HepG2 (cell line): ENCODE results near the gene EXOC3L4. TPM values are rescaled to one million over a fixed set of nuclear protein-coding genes. Genes with fewer than 3 reads are reported as not detected.

Experiments used
- ATAC-seq: fragments of 200-7000 bp; cut with Tn5 transposase; 3 replicates; pipeline ENCODE4 v1.9.1; 2020; ENCODE audit warnings: mild to moderate bottlenecking, moderate library complexity
- BruUV-seq: library from RNA; stranded (reverse); fragments of 400-500 nt; replicated peaks from 2 replicates; lab custom pipeline; 2021; lab: Mats Ljungman, UMichigan
- CTCF ChIA-PET: fragments of 300-600 bp; formaldehyde crosslinking; extraction: SDS; loops from one replicate; lab custom pipeline; 2021; ENCODE audit warnings: low total read pairs, inconsistent platforms, low intra/inter-chr PET ratio; lab: Yijun Ruan, JAX
- POLR2A ChIA-PET: fragments of 350-600 bp; sonication (Branson Sonifier 250); formaldehyde crosslinking; loops from one replicate; lab custom pipeline; 2020; ENCODE audit warnings: antibody characterized with exemption, inconsistent platforms; lab: Yijun Ruan, JAX
- DNase-seq: peaks from one replicate; pipeline ENCODE4 v3.0.0-alpha.2; 2015; ENCODE audit warnings: low spot score
- FAIRE-seq: peaks from 3 replicates; lab custom pipeline; 2011; peaks lifted over from hg19 to GRCh38; lab: Jason Lieb, UNC
- H2AFZ ChIP-seq: one replicate; pipeline ENCODE4 v1.6.1; 2011; ENCODE audit warnings: low read length, inconsistent platforms
- H3K27ac ChIP-seq: fragments of 300-600 bp; 3 replicates; pipeline ENCODE4 v1.8.0; 2011; ENCODE audit warnings: mixed run types, mild to moderate bottlenecking, mixed read lengths, low read length, inconsistent platforms; ENCODE audit not compliant: insufficient read depth; ENCODE audit errors: extremely low read length
- H3K27me3 ChIP-seq, 2 experiments: fragments of 200-600 bp in 1 of 2; 2 replicates in 1 of 2; 3 replicates in 1 of 2; pipeline versions ENCODE4 v1.6.0 to v1.8.0; 2011; ENCODE audit warnings: low read length in 2 of 2, mild to moderate bottlenecking in 2 of 2, moderate library complexity in 2 of 2, inconsistent platforms in 1 of 2; ENCODE audit not compliant: insufficient read depth in 2 of 2, control insufficient read depth in 1 of 2
- H3K36me3 ChIP-seq, 2 experiments: fragments of 200-600 bp in 1 of 2; replicated peaks in 1 of 2; 2 replicates in 1 of 2; 3 replicates in 1 of 2; pipeline versions ENCODE4 v1.5.1 to v1.8.0; 2011; ENCODE audit warnings: low read length in 2 of 2, inconsistent platforms in 1 of 2; ENCODE audit not compliant: insufficient read depth in 2 of 2, control insufficient read depth in 1 of 2
- H3K4me1 ChIP-seq: 2 replicates; pipeline ENCODE4 v1.5.1; 2012; ENCODE audit warnings: low read length, inconsistent platforms; ENCODE audit not compliant: insufficient read depth
- H3K4me2 ChIP-seq: 2 replicates; pipeline ENCODE4 v1.6.0; 2011; ENCODE audit warnings: low read depth, low read length, inconsistent platforms
- H3K4me3 ChIP-seq, 3 experiments: fragments of 200-600 bp in 1 of 3; sonication (generic), shearing (Covaris generic) in 1 of 3; replicated peaks in 1 of 3; 2 replicates each; pipeline ENCODE4 v1.5.1; 2011 to 2016; ENCODE audit warnings: low read length in 3 of 3, inconsistent platforms in 2 of 3, low read depth in 2 of 3, mild to moderate bottlenecking in 2 of 3, control low read depth in 1 of 3, mixed read lengths in 1 of 3; ENCODE audit not compliant: insufficient read depth in 1 of 3
- H3K79me2 ChIP-seq: one replicate; pipeline ENCODE4 v1.6.1; 2011; ENCODE audit warnings: low read length, inconsistent platforms; ENCODE audit not compliant: insufficient read depth
- H3K9ac ChIP-seq: 2 replicates; pipeline ENCODE4 v1.6.0; 2011; ENCODE audit warnings: mild to moderate bottlenecking, low read depth, low read length, inconsistent platforms; ENCODE audit not compliant: insufficient read depth
- H3K9me3 ChIP-seq: 2 replicates; pipeline ENCODE4 v1.5.1; 2012; ENCODE audit warnings: mild to moderate bottlenecking, low read length
- H4K20me1 ChIP-seq: 2 replicates; pipeline ENCODE4 v1.6.0; 2011; ENCODE audit warnings: inconsistent platforms, mild to moderate bottlenecking, low read length, moderate library complexity; ENCODE audit not compliant: insufficient read depth
- ELK4 ChIP-seq: sonication (generic); formaldehyde crosslinking; IDR thresholded peaks from 2 replicates; pipeline ENCODE4 v1.9.0; 2021; ENCODE audit warnings: missing genetic modification reagents, borderline replicate concordance
- POLR2G ChIP-seq: fragments of 200-400 bp; formaldehyde crosslinking; IDR thresholded peaks from 2 replicates; pipeline ENCODE4 v1.6.1; 2018; ENCODE audit warnings: mild to moderate bottlenecking, low read depth, low read length, moderate library complexity
- SALL1 ChIP-seq: sonication (generic); formaldehyde crosslinking; IDR thresholded peaks from 2 replicates; pipeline ENCODE4 v1.8.0; 2022; ENCODE audit warnings: mild to moderate bottlenecking, missing genetic modification reagents
- SP4 ChIP-seq: sonication (generic); formaldehyde crosslinking; IDR thresholded peaks from 2 replicates; pipeline ENCODE4 v1.8.1; 2023; ENCODE audit warnings: mild to moderate bottlenecking, missing genetic modification reagents
- ZC3H13 ChIP-seq: sonication (generic); formaldehyde crosslinking; IDR thresholded peaks from 2 replicates; pipeline ENCODE4 v1.8.1; 2023; ENCODE audit warnings: mild to moderate bottlenecking, missing genetic modification reagents, moderate library complexity
- ZMYM4 ChIP-seq: sonication (generic); formaldehyde crosslinking; IDR thresholded peaks from 2 replicates; pipeline ENCODE4 v1.8.1; 2023; ENCODE audit warnings: mild to moderate bottlenecking, missing genetic modification reagents
- ZNF121 ChIP-seq: sonication (generic); formaldehyde crosslinking; IDR thresholded peaks from 2 replicates; pipeline ENCODE4 v1.5.0; 2020; ENCODE audit warnings: mild to moderate bottlenecking, missing genetic modification reagents
- ZNF501 ChIP-seq: sonication (generic); formaldehyde crosslinking; IDR thresholded peaks from 2 replicates; pipeline ENCODE4 v1.5.1; 2020; ENCODE audit warnings: mild to moderate bottlenecking, moderate library complexity, missing genetic modification reagents
- ZNF768 ChIP-seq: sonication (generic); formaldehyde crosslinking; IDR thresholded peaks from 2 replicates; pipeline ENCODE4 v1.4.0; 2020; ENCODE audit warnings: missing genetic modification reagents
- WGBS: methylation state at CpG from one replicate; pipeline ENCODE4 v1.1.6; 2017; ENCODE audit warnings: low lambda C conversion rate; 5-methylcytosine and 5-hydroxymethylcytosine counted together
- in situ Hi-C: cut with HindIII; loops from 2 replicates; pipeline ENCODE4 v1.10.0; 2017; ENCODE audit warnings: low pct_unique_long_range_greater_than_20kb; ENCODE audit not compliant: extremely low pct_ligation_motif_present
- intact Hi-C: fragments of 100-400 bp; cut with micrococcal nuclease; formaldehyde crosslinking; loops from one replicate; pipeline ENCODE4 v1.10.0; 2022; ENCODE audit not compliant: unreplicated experiment
- polyA plus RNA-seq, 8 experiments: library from polyadenylated mRNA; depleted of rRNA in 3 of 8; stranded (reverse) in 7 of 8; unstranded in 1 of 8; fragments of >200 nt; fragmentation: Illumina TruSeq in 4 of 8; extraction: Trizol in 4 of 8; gene quantifications; 2 replicates each; pipeline versions ENCODE4 v1.2.1 to v1.2.3, GENCODE V29; 2011 to 2016; ENCODE audit warnings: low read depth in 4 of 8, missing spikeins in 1 of 8, mixed read lengths in 1 of 8; ENCODE audit not compliant: insufficient read depth in 1 of 8
- total RNA-seq, 5 experiments: library from RNA; depleted of rRNA; stranded (reverse); fragments of >200 nt; fragmentation: Illumina TruSeq; extraction: Trizol; gene quantifications; 2 replicates each; pipeline ENCODE4 v1.2.3, GENCODE V29; 2016; ENCODE audit warnings: low read depth in 1 of 5
- TF ChIP-seq, protein P1 (sequence below): sonication (generic); formaldehyde crosslinking; IDR thresholded peaks from 2 replicates; pipeline ENCODE4 v1.5.1; 2020; ENCODE audit warnings: missing genetic modification reagents, mild to moderate bottlenecking, borderline replicate concordance
- TF ChIP-seq, protein P2 (sequence below): sonication (generic); formaldehyde crosslinking; IDR thresholded peaks from 2 replicates; pipeline ENCODE4 v1.9.0; 2022; ENCODE audit warnings: missing genetic modification reagents, mild to moderate bottlenecking, borderline replicate concordance
- TF ChIP-seq, protein P3 (sequence below): sonication (generic); formaldehyde crosslinking; IDR thresholded peaks from 2 replicates; pipeline ENCODE4 v1.5.1; 2020; ENCODE audit warnings: mild to moderate bottlenecking, missing genetic modification reagents, moderate library complexity

EXOC3L4 gene
- total and polyA plus RNA-seq, 2 of the 13 experiments (the other 11 are each of a cell fraction or from before 2014, with no cell fraction given): 11.8 to 27.0 TPM

DNA sequence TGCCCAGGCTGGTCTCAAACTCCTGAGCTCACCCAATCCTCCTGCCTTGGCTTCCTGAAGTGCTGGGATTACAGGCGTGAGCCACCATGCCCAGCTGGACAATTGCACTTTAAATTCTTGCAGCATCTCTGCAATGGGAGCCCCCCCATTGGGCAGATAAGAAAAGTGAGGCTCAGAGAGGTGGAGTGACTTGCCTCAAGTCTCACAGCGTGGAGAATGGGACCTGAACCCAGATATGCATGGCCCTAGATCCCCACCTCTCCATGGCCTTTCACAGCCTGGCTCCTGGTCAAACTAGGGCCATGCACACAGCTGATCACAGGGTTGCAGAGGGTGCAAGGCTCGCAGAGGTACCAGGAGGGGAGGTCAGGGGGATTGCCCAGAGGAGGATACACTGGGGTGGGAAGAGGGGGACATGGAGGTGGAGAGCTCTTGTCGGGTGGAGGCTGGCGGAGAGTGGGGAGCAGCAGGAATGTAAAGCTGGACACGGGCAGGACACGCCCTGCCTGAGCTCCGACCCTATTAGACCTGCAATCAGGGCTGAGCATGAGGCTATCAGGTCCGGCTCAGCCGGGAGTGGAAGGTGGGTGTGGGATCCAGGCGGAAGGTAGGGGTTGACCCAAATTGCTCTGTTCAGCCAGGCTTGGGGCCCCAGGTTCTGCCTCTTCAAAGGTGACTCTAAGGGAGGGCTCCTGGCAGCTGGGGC, 6.9 kb downstream of the EXOC3L4 start:
- Histone ChIP-seq H3K27me3 (no peaks in the 10 kb centered on the region), H3K9me3 (no peaks in the 10 kb centered on the region), H3K27ac (peak overlapping the region; percentile 99), H4K20me1 (peaks cover 15% of the 10 kb centered on the region), H2AFZ (no peak overlapping the region), H3K9ac (peak overlapping the region; percentile 87; the same call in 1 of the 2 replicates), H3K4me1 (peaks cover 87% of the 10 kb centered on the region), H3K4me3 (peak overlapping the region; percentile 35 to 73 (median 65); a peak in 5 of 6 replicates), H3K79me2 (peaks cover 19% of the 10 kb centered on the region), H3K4me2 (peak overlapping the region; percentile 99), H3K36me3 (peaks cover 0 to 4% of the 10 kb centered on the region in 2 experiments; a peak in 2 of 5 replicates)
- FAIRE-seq (no peak), DNase-seq (no peak), ATAC-seq (no peak)
- CTCF ChIA-PET: no interaction called here
- POLR2A ChIA-PET: interaction anchor here (1.5 to 3.9 kb wide), 5 partner anchors 9 to 232 kb away, joined by 7 to 55 read pairs (median 23); partner anchors contain the start of gene EIF5
- WGBS: 47% methylated on average over 9 of the region's 11 CpGs
- no TSS peak for BruUV-seq
- intact Hi-C loops (loop anchor here (5.0 kb wide), 1 partner anchor 86 kb away; no protein-coding TSS in a partner anchor), in situ Hi-C loops (no loop called here)
- TF ChIP-seq ZC3H13 (no peak), ELK4 (no peak), ZMYM4 (CRISPR knock-in tag) (0 out of 2 replicates have a peak, but pooled peaks have one; percentile 15), ZNF768 (peak; percentile 91), POLR2G (0 out of 2 replicates have a peak, but pooled peaks have one; percentile 37), ZNF121 (peak; percentile 70; the same call in 1 of the 2 replicates), SALL1 (CRISPR knock-in tag) (0 out of 2 replicates have a peak, but pooled peaks have one; percentile 2), ZNF501 (CRISPR knock-in tag) (0 out of 2 replicates have a peak, but pooled peaks have one; percentile 2), SP4 (0 out of 2 replicates have a peak, but pooled peaks have one; percentile 36)
- TF ChIP-seq, protein P1, sequence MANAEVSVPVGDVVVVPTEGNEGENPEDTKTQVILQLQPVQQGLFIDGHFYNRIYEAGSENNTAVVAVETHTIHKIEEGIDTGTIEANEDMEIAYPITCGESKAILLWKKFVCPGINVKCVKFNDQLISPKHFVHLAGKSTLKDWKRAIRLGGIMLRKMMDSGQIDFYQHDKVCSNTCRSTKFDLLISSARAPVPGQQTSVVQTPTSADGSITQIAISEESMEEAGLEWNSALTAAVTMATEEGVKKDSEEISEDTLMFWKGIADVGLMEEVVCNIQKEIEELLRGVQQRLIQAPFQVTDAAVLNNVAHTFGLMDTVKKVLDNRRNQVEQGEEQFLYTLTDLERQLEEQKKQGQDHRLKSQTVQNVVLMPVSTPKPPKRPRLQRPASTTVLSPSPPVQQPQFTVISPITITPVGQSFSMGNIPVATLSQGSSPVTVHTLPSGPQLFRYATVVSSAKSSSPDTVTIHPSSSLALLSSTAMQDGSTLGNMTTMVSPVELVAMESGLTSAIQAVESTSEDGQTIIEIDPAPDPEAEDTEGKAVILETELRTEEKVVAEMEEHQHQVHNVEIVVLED: no peak
- TF ChIP-seq, protein P2, sequence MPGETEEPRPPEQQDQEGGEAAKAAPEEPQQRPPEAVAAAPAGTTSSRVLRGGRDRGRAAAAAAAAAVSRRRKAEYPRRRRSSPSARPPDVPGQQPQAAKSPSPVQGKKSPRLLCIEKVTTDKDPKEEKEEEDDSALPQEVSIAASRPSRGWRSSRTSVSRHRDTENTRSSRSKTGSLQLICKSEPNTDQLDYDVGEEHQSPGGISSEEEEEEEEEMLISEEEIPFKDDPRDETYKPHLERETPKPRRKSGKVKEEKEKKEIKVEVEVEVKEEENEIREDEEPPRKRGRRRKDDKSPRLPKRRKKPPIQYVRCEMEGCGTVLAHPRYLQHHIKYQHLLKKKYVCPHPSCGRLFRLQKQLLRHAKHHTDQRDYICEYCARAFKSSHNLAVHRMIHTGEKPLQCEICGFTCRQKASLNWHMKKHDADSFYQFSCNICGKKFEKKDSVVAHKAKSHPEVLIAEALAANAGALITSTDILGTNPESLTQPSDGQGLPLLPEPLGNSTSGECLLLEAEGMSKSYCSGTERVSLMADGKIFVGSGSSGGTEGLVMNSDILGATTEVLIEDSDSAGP (CRISPR knock-in tag): 0 out of 2 replicates have a peak, but pooled peaks have one; percentile 48
- TF ChIP-seq, protein P3, sequence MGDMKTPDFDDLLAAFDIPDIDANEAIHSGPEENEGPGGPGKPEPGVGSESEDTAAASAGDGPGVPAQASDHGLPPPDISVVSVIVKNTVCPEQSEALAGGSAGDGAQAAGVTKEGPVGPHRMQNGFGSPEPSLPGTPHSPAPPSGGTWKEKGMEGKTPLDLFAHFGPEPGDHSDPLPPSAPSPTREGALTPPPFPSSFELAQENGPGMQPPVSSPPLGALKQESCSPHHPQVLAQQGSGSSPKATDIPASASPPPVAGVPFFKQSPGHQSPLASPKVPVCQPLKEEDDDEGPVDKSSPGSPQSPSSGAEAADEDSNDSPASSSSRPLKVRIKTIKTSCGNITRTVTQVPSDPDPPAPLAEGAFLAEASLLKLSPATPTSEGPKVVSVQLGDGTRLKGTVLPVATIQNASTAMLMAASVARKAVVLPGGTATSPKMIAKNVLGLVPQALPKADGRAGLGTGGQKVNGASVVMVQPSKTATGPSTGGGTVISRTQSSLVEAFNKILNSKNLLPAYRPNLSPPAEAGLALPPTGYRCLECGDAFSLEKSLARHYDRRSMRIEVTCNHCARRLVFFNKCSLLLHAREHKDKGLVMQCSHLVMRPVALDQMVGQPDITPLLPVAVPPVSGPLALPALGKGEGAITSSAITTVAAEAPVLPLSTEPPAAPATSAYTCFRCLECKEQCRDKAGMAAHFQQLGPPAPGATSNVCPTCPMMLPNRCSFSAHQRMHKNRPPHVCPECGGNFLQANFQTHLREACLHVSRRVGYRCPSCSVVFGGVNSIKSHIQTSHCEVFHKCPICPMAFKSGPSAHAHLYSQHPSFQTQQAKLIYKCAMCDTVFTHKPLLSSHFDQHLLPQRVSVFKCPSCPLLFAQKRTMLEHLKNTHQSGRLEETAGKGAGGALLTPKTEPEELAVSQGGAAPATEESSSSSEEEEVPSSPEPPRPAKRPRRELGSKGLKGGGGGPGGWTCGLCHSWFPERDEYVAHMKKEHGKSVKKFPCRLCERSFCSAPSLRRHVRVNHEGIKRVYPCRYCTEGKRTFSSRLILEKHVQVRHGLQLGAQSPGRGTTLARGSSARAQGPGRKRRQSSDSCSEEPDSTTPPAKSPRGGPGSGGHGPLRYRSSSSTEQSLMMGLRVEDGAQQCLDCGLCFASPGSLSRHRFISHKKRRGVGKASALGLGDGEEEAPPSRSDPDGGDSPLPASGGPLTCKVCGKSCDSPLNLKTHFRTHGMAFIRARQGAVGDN (CRISPR knock-in tag): peak; percentile 78
